Measurements from ENCODE around the gene FBL. TPM values are rescaled to one million over a fixed set of nuclear protein-coding genes. Genes with fewer than 3 reads are reported as not detected.

FBL gene
- total and polyA plus RNA-seq, 2 of the 13 experiments (the other 11 are each of a cell fraction or from before 2014, with no cell fraction given) = 153 to 468 TPM

DNA sequence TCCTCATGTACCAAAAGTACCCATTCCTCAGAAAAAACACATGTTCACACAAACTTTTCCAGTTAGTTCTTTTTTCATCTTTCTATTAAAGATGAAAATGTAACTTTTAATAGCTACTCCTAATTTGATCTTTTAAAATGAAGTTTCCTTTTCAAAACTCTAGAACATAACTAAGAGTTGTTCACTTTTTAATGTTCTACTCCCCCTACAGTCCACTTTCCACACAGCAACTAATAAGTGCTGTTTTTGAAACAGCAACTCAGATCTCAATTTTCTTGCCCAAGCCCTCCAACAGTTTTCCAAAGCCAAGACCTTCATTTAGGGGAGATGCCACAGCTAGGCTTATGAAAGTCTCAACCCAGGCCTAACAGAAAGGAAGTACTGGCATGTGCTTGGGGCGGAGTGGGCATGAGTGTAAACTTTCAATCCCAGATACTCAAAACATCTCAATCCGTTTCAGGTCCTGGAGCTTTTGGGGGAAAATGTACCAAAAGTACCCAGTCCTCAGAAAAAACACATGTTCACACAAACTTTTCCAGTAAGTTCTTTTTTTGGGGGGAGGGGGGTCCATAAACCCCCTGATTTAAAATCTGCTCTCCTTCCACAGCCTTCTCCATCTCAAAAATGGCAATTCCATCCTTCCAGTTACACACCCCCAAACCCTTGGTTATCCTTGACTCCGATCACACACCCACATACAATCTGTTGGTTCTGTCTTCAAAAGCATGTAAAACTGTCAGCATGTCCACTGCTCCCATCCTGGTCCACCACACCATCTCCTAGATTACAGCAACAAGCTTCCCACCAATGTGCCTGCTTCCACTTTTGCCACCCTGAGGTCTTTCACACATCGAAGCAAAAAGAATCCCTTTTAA, 2.0 kb downstream of the FBL start:
- no peak for ATAC-seq
- in situ Hi-C loops (cut with HindIII; ENCODE audit: extremely low pct_ligation_motif_present, low pct_unique_long_range_greater_than_20kb) (loop anchor here (5.0 kb wide), 1 partner anchor 52 kb away; no protein-coding TSS in a partner anchor), intact Hi-C loops (cut with micrococcal nuclease; ENCODE audit: unreplicated experiment) (loop anchor here (1.0 kb wide), 1 partner anchor 51 kb away; no protein-coding TSS in a partner anchor)
- H3K4me2 ChIP-seq (ENCODE audit: low read depth, low read length) = peak overlapping the region; percentile 96
- CTCF ChIA-PET (ENCODE audit: low intra/inter-chr PET ratio, low total read pairs) = interaction anchor here (1.2 to 1.4 kb wide), 2 partner anchors 51 to 78 kb away, joined by 4 to 10 read pairs; no protein-coding TSS in a partner anchor
- peaks cover 70% of the 10 kb centered on the region for H3K4me1 ChIP-seq (ENCODE audit: insufficient read depth, low read length)
- 59% methylated on average over 4 of the region's 4 CpGs for WGBS (ENCODE audit: low lambda C conversion rate)
- peaks cover 39% of the 10 kb centered on the region for H4K20me1 ChIP-seq (ENCODE audit: insufficient read depth, low read length)
- POLR2A ChIA-PET = interaction anchor here (0.7 kb wide), 1 partner anchor 126 kb away, joined by 3 read pairs; the partner anchor contains the start of gene PSMC4
- FAIRE-seq = peak; percentile 68
- H3K79me2 ChIP-seq (ENCODE audit: insufficient read depth, low read length) = peaks cover 66% of the 10 kb centered on the region
- peak; percentile 51 for DNase-seq (ENCODE audit: low spot score)
- BruUV-seq (replicated peaks) = no TSS peak
- peak overlapping the region; percentile 69 to 86 (median 84) for H3K4me3 ChIP-seq (replicated peaks in 1 of 3; ENCODE audit: insufficient read depth in 1 of 3, low read depth in 2 of 3, low read length in 3 of 3)
- peak overlapping the region; percentile 83 for H3K9ac ChIP-seq (ENCODE audit: insufficient read depth, low read depth, low read length)
- H3K36me3 ChIP-seq (replicated peaks in 1 of 2; ENCODE audit: control insufficient read depth in 1 of 2, insufficient read depth in 2 of 2, low read length in 2 of 2) = peaks cover 9 to 25% of the 10 kb centered on the region in 2 experiments
- no peak for TF ChIP-seq ZNF230 (CRISPR knock-in tag; IDR thresholded peaks at IDR 0.05)
- TF ChIP-seq MIXL1 (CRISPR knock-in tag; IDR thresholded peaks at IDR 0.05) = 0 out of 2 replicates have a peak, but pooled peaks have one; percentile 21
- no peak for TF ChIP-seq HNRNPLL (IDR thresholded peaks at IDR 0.05; ENCODE audit: low read depth, low read length, poor library complexity, severe bottlenecking)
- TF ChIP-seq STAG1 (CRISPR knock-in tag; IDR thresholded peaks at IDR 0.05) = peak; percentile 31; the same call in 1 of the 2 replicates
- TF ChIP-seq RAD21 (CRISPR knock-in tag; IDR thresholded peaks at IDR 0.05) = 0 out of 2 replicates have a peak, but pooled peaks have one; percentile 29
- no peak for TF ChIP-seq MEIS2 (CRISPR knock-in tag; IDR thresholded peaks at IDR 0.05)
- TF ChIP-seq YEATS2 (CRISPR knock-in tag; IDR thresholded peaks at IDR 0.05; ENCODE audit: borderline replicate concordance) = no peak
- TF ChIP-seq, protein P1, sequence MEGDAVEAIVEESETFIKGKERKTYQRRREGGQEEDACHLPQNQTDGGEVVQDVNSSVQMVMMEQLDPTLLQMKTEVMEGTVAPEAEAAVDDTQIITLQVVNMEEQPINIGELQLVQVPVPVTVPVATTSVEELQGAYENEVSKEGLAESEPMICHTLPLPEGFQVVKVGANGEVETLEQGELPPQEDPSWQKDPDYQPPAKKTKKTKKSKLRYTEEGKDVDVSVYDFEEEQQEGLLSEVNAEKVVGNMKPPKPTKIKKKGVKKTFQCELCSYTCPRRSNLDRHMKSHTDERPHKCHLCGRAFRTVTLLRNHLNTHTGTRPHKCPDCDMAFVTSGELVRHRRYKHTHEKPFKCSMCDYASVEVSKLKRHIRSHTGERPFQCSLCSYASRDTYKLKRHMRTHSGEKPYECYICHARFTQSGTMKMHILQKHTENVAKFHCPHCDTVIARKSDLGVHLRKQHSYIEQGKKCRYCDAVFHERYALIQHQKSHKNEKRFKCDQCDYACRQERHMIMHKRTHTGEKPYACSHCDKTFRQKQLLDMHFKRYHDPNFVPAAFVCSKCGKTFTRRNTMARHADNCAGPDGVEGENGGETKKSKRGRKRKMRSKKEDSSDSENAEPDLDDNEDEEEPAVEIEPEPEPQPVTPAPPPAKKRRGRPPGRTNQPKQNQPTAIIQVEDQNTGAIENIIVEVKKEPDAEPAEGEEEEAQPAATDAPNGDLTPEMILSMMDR (CRISPR knock-in tag; IDR thresholded peaks at IDR 0.05) = peak; percentile 58
- no peaks in the 10 kb centered on the region; a peak in 1 of 5 replicates for H3K27me3 ChIP-seq (ENCODE audit: control insufficient read depth in 1 of 2, insufficient read depth in 2 of 2, low read length in 2 of 2)
- H2AFZ ChIP-seq (ENCODE audit: low read length) = no peak overlapping the region
- H3K27ac ChIP-seq (ENCODE audit: extremely low read length, insufficient read depth, low read length) = peak overlapping the region; percentile 40
- no peaks in the 10 kb centered on the region for H3K9me3 ChIP-seq (ENCODE audit: low read length)
